Muscle layer of duodenum (tissue), 2 donors: ENCODE data around the gene ITFG1.

Experiments used
- H3K27ac ChIP-seq: one replicate; pipeline ENCODE4 v1.7.0; 2013; ENCODE audit warnings: mild to moderate bottlenecking, low read length
- H3K27me3 ChIP-seq: one replicate; pipeline ENCODE4 v1.7.0; 2013; ENCODE audit warnings: low read depth, mild to moderate bottlenecking, control low read depth, low read length
- H3K36me3 ChIP-seq, 2 donors: one replicate each; pipeline ENCODE4 v1.7.0; 2013; ENCODE audit warnings: low read length in 2 of 2, control low read depth in 1 of 2, mild to moderate bottlenecking in 1 of 2; ENCODE audit not compliant: insufficient read depth in 2 of 2, control insufficient read depth in 1 of 2
- H3K4me1 ChIP-seq, 2 donors: one replicate each; pipeline ENCODE4 v1.7.0; 2013; ENCODE audit warnings: low read length in 2 of 2, mild to moderate bottlenecking in 2 of 2, control low read depth in 1 of 2, moderate library complexity in 1 of 2; ENCODE audit not compliant: insufficient read depth in 2 of 2, control insufficient read depth in 1 of 2
- H3K4me3 ChIP-seq, 2 donors: one replicate each; pipeline ENCODE4 v1.7.0; 2013; ENCODE audit warnings: low read length in 2 of 2, low read depth in 1 of 2, mild to moderate bottlenecking in 1 of 2
- H3K9me3 ChIP-seq, 2 donors: one replicate each; pipeline ENCODE4 v1.7.0; 2013; ENCODE audit warnings: low read length in 2 of 2, control low read depth in 1 of 2, mild to moderate bottlenecking in 1 of 2; ENCODE audit not compliant: control insufficient read depth in 1 of 2
- donor health status: healthy.

ITFG1 gene

DNA sequence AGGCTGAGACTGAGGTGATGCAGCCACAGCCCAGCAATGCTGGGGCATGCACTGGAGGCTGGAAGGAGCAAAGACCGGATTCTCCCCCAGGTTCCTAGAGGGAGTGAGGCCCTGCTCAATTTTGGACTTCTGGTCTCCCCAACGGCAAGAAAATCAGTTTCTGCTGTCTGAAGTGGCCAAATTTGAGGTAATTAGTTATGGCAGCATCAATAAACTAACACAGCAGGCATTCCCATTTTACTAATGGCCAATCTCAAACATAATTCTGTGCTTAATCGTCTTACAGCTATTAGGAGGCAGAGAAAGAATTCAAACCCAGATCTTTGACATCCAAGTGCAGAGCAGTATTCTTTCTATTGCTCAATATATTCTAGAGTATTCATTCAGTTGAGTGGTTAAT, 333.3 kb downstream of the ITFG1 start:
- no peak overlapping the region for H3K4me3 ChIP-seq
- no peaks in the 10 kb centered on the region for H3K36me3 ChIP-seq
- H3K27ac ChIP-seq, result no peak overlapping the region
- H3K27me3 ChIP-seq, result no peaks in the 10 kb centered on the region
- H3K4me1 ChIP-seq, result no peaks in the 10 kb centered on the region
- no peaks in the 10 kb centered on the region for H3K9me3 ChIP-seq

DNA sequence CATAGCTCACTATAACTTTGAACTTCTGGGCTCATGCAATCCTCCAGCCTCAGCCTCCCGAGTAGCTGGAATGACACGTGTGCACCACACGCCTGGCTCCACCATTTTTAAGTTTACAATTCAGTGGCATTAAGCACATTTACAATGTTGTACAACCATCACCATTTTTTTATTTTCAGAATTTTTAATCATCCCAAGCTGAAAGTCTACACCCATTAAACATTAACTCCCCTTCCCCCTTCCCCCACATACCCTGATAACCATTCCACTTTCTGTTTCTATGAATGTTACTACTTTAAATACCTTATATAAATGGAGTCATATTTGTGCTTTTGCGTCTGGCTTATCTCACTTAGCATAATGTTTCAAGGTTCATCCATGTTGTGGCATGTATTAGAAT, 335.1 kb downstream of the ITFG1 start:
- H3K27ac ChIP-seq, result no peak overlapping the region
- H3K9me3 ChIP-seq, result no peaks in the 10 kb centered on the region
- no peak overlapping the region for H3K4me3 ChIP-seq
- H3K4me1 ChIP-seq, result no peaks in the 10 kb centered on the region
- H3K36me3 ChIP-seq, result no peaks in the 10 kb centered on the region
- no peaks in the 10 kb centered on the region for H3K27me3 ChIP-seq

GRCh38 chr16:47113130-47113529, 347.7 kb downstream of the ITFG1 start:
- Histone ChIP-seq H3K27me3 (no peaks in the 10 kb centered on the region), H3K4me3 (no peak overlapping the region), H3K36me3 (no peaks in the 10 kb centered on the region), H3K27ac (no peak overlapping the region), H3K9me3 (no peaks in the 10 kb centered on the region), H3K4me1 (no peaks in the 10 kb centered on the region)

- Histone ChIP-seq H3K27me3 (no peaks in the 10 kb centered on the region), H3K27ac (no peak overlapping the region)
Observed at GRCh38 chr16:47110939-47111338, 349.9 kb downstream of the ITFG1 start.

GRCh38 chr16:47109361-47109760, 351.5 kb downstream of the ITFG1 start:
- no peaks in the 10 kb centered on the region for H3K9me3 ChIP-seq
- H3K36me3 ChIP-seq, result no peaks in the 10 kb centered on the region
- H3K27ac ChIP-seq, result no peak overlapping the region
- H3K4me3 ChIP-seq, result no peak overlapping the region
- H3K27me3 ChIP-seq, result no peaks in the 10 kb centered on the region
- no peaks in the 10 kb centered on the region for H3K4me1 ChIP-seq

More at GRCh38 chr16:47110939-47111338, 349.9 kb downstream of the ITFG1 start:
- no peaks in the 10 kb centered on the region for H3K4me1 ChIP-seq
- H3K9me3 ChIP-seq, result no peaks in the 10 kb centered on the region
- H3K4me3 ChIP-seq, result no peak overlapping the region
- no peaks in the 10 kb centered on the region for H3K36me3 ChIP-seq
